ENCODE measurements around the gene SCNN1G.
"Not testable (repeated sequence)": the region's sequence is repeated elsewhere in the genome, so short reads cannot be mapped to it uniquely, and the experiment has no call there.

The SCNN1G gene

GRCh38 chr16:23229714-23230113 lies 47.2 kb downstream of the SCNN1G start:
- H3K27ac Mint-ChIP-seq, result no peak overlapping the region
- H3K36me3 Mint-ChIP-seq (ENCODE audit: low read depth), result no peaks in the 10 kb centered on the region
- H3K4me3 Mint-ChIP-seq, result no peak overlapping the region
- no peaks in the 10 kb centered on the region for H3K9me3 Mint-ChIP-seq
- H3K27me3 Mint-ChIP-seq (ENCODE audit: low read depth), result peaks cover 3% of the 10 kb centered on the region
- DNase-seq (ENCODE audit: low spot score), result no peak
- no peaks in the 10 kb centered on the region for H3K4me1 Mint-ChIP-seq (ENCODE audit: low read depth)

- no peaks in the 10 kb centered on the region for H3K4me1 Mint-ChIP-seq (ENCODE audit: low read depth)
- no peak overlapping the region for H3K27ac Mint-ChIP-seq
- no peaks in the 10 kb centered on the region for H3K9me3 Mint-ChIP-seq
- H3K4me3 Mint-ChIP-seq, result no peak overlapping the region
- no peak for DNase-seq (ENCODE audit: low spot score)
- no peaks in the 10 kb centered on the region for H3K36me3 Mint-ChIP-seq (ENCODE audit: low read depth)
- H3K27me3 Mint-ChIP-seq (ENCODE audit: low read depth), result no peaks in the 10 kb centered on the region
Observed at GRCh38 chr16:23232806-23233205, 50.3 kb downstream of the SCNN1G start.

- Mint-ChIP-seq H3K4me3 (no peak overlapping the region), H3K36me3 (ENCODE audit: low read depth) (no peaks in the 10 kb centered on the region), H3K4me1 (ENCODE audit: low read depth) (no peaks in the 10 kb centered on the region), H3K27me3 (ENCODE audit: low read depth) (no peaks in the 10 kb centered on the region), H3K27ac (no peak overlapping the region), H3K9me3 (no peaks in the 10 kb centered on the region)
- DNase-seq (ENCODE audit: low spot score), result no peak
Observed at GRCh38 chr16:23235176-23235575, 52.6 kb downstream of the SCNN1G start.

- H3K4me1 Mint-ChIP-seq (ENCODE audit: low read depth), result no peaks in the 10 kb centered on the region
- no peaks in the 10 kb centered on the region for H3K36me3 Mint-ChIP-seq (ENCODE audit: low read depth)
- H3K9me3 Mint-ChIP-seq, result no peaks in the 10 kb centered on the region
- no peaks in the 10 kb centered on the region for H3K27me3 Mint-ChIP-seq (ENCODE audit: low read depth)
- DNase-seq (ENCODE audit: low spot score), result no peak
- H3K4me3 Mint-ChIP-seq, result no peak overlapping the region
- H3K27ac Mint-ChIP-seq, result no peak overlapping the region
Observed at GRCh38 chr16:23236983-23237382, 54.4 kb downstream of the SCNN1G start.

- Mint-ChIP-seq H3K4me3 (no peak overlapping the region), H3K36me3 (ENCODE audit: low read depth) (no peaks in the 10 kb centered on the region), H3K27me3 (ENCODE audit: low read depth) (peaks cover 4% of the 10 kb centered on the region), H3K4me1 (ENCODE audit: low read depth) (no peaks in the 10 kb centered on the region), H3K27ac (no peak overlapping the region), H3K9me3 (no peaks in the 10 kb centered on the region)
- DNase-seq (ENCODE audit: low spot score), result no peak
Observed at GRCh38 chr16:23240994-23241393, 58.4 kb downstream of the SCNN1G start.

- Mint-ChIP-seq H3K4me1 (ENCODE audit: low read depth) (no peaks in the 10 kb centered on the region), H3K27ac (no peak overlapping the region), H3K4me3 (no peak overlapping the region), H3K27me3 (ENCODE audit: low read depth) (peaks cover 4% of the 10 kb centered on the region), H3K36me3 (ENCODE audit: low read depth) (no peaks in the 10 kb centered on the region), H3K9me3 (no peaks in the 10 kb centered on the region)
- no peak for DNase-seq (ENCODE audit: low spot score)
Observed at GRCh38 chr16:23244122-23244521, 61.6 kb downstream of the SCNN1G start.

GRCh38 chr16:23245268-23245667 lies 62.7 kb downstream of the SCNN1G start:
- Mint-ChIP-seq H3K27ac (no peak overlapping the region), H3K36me3 (ENCODE audit: low read depth) (no peaks in the 10 kb centered on the region), H3K27me3 (ENCODE audit: low read depth) (peaks cover 4% of the 10 kb centered on the region), H3K4me3 (no peak overlapping the region), H3K4me1 (ENCODE audit: low read depth) (no peaks in the 10 kb centered on the region), H3K9me3 (no peaks in the 10 kb centered on the region)
- no peak for DNase-seq (ENCODE audit: low spot score)

- H3K27me3 Mint-ChIP-seq (ENCODE audit: low read depth), result no peaks in the 10 kb centered on the region
- no peak overlapping the region for H3K27ac Mint-ChIP-seq
- no peaks in the 10 kb centered on the region for H3K4me1 Mint-ChIP-seq (ENCODE audit: low read depth)
- H3K4me3 Mint-ChIP-seq, result no peak overlapping the region
- no peak for DNase-seq (ENCODE audit: low spot score)
- H3K36me3 Mint-ChIP-seq (ENCODE audit: low read depth), result no peaks in the 10 kb centered on the region
- no peaks in the 10 kb centered on the region for H3K9me3 Mint-ChIP-seq
Observed at GRCh38 chr16:23248261-23249194, 66.0 kb downstream of the SCNN1G start.

- Mint-ChIP-seq H3K4me3 (no peak overlapping the region), H3K36me3 (ENCODE audit: low read depth) (no peaks in the 10 kb centered on the region), H3K4me1 (ENCODE audit: low read depth) (no peaks in the 10 kb centered on the region), H3K9me3 (no peaks in the 10 kb centered on the region), H3K27me3 (ENCODE audit: low read depth) (no peaks in the 10 kb centered on the region), H3K27ac (no peak overlapping the region)
- DNase-seq (ENCODE audit: low spot score), result no peak
Observed at GRCh38 chr16:23249830-23250229, 67.3 kb downstream of the SCNN1G start.

GRCh38 chr16:23252310-23252709 lies 69.8 kb downstream of the SCNN1G start:
- peak; percentile 12 for DNase-seq (ENCODE audit: low spot score)
- Mint-ChIP-seq H3K4me1 (ENCODE audit: low read depth) (no peaks in the 10 kb centered on the region), H3K27me3 (ENCODE audit: low read depth) (peaks cover under 1% of the 10 kb centered on the region), H3K9me3 (no peaks in the 10 kb centered on the region), H3K4me3 (no peak overlapping the region), H3K36me3 (ENCODE audit: low read depth) (no peaks in the 10 kb centered on the region), H3K27ac (no peak overlapping the region)

- H3K27ac Mint-ChIP-seq; H3K9me3 Mint-ChIP-seq; DNase-seq (ENCODE audit: low spot score); H3K4me1 Mint-ChIP-seq (ENCODE audit: low read depth); H3K36me3 Mint-ChIP-seq (ENCODE audit: low read depth); H3K27me3 Mint-ChIP-seq (ENCODE audit: low read depth); H3K4me3 Mint-ChIP-seq: not testable (repeated sequence)
Observed at GRCh38 chr16:23253650-23254049, 71.1 kb downstream of the SCNN1G start.

- Mint-ChIP-seq H3K27ac (no peak overlapping the region), H3K4me1 (ENCODE audit: low read depth) (no peaks in the 10 kb centered on the region), H3K36me3 (ENCODE audit: low read depth) (no peaks in the 10 kb centered on the region), H3K27me3 (ENCODE audit: low read depth) (peaks cover 3% of the 10 kb centered on the region), H3K4me3 (no peak overlapping the region), H3K9me3 (no peaks in the 10 kb centered on the region)
- DNase-seq (ENCODE audit: low spot score), result peak; percentile 7
Observed at GRCh38 chr16:23254338-23254737, 71.8 kb downstream of the SCNN1G start.

GRCh38 chr16:23255000-23255399 lies 72.5 kb downstream of the SCNN1G start:
- H3K27me3 Mint-ChIP-seq (ENCODE audit: low read depth), result peaks cover 3% of the 10 kb centered on the region
- DNase-seq (ENCODE audit: low spot score), result no peak
- no peaks in the 10 kb centered on the region for H3K4me1 Mint-ChIP-seq (ENCODE audit: low read depth)
- H3K4me3 Mint-ChIP-seq, result no peak overlapping the region
- no peaks in the 10 kb centered on the region for H3K36me3 Mint-ChIP-seq (ENCODE audit: low read depth)
- H3K9me3 Mint-ChIP-seq, result no peaks in the 10 kb centered on the region
- H3K27ac Mint-ChIP-seq, result no peak overlapping the region

- no peak overlapping the region for H3K27ac Mint-ChIP-seq
- peaks cover 3% of the 10 kb centered on the region for H3K27me3 Mint-ChIP-seq (ENCODE audit: low read depth)
- no peak overlapping the region for H3K4me3 Mint-ChIP-seq
- DNase-seq (ENCODE audit: low spot score), result no peak
- no peaks in the 10 kb centered on the region for H3K9me3 Mint-ChIP-seq
- no peaks in the 10 kb centered on the region for H3K36me3 Mint-ChIP-seq (ENCODE audit: low read depth)
- no peaks in the 10 kb centered on the region for H3K4me1 Mint-ChIP-seq (ENCODE audit: low read depth)
Observed at GRCh38 chr16:23256440-23256839, 73.9 kb downstream of the SCNN1G start.

- Mint-ChIP-seq H3K9me3 (no peaks in the 10 kb centered on the region), H3K27me3 (ENCODE audit: low read depth) (peaks cover 3% of the 10 kb centered on the region), H3K4me1 (ENCODE audit: low read depth) (no peaks in the 10 kb centered on the region), H3K27ac (no peak overlapping the region), H3K4me3 (no peak overlapping the region), H3K36me3 (ENCODE audit: low read depth) (no peaks in the 10 kb centered on the region)
- no peak for DNase-seq (ENCODE audit: low spot score)
Observed at GRCh38 chr16:23257682-23258081, 75.1 kb downstream of the SCNN1G start.
